ENCODE measurements around the gene ARHGAP15. TPM values are rescaled to one million over a fixed set of nuclear protein-coding genes. Genes with fewer than 3 reads are reported as not detected.

Gene ARHGAP15
- total and polyA plus RNA-seq, 5 donors from 2014 or later: 242 to 285 (median 260) TPM

DNA sequence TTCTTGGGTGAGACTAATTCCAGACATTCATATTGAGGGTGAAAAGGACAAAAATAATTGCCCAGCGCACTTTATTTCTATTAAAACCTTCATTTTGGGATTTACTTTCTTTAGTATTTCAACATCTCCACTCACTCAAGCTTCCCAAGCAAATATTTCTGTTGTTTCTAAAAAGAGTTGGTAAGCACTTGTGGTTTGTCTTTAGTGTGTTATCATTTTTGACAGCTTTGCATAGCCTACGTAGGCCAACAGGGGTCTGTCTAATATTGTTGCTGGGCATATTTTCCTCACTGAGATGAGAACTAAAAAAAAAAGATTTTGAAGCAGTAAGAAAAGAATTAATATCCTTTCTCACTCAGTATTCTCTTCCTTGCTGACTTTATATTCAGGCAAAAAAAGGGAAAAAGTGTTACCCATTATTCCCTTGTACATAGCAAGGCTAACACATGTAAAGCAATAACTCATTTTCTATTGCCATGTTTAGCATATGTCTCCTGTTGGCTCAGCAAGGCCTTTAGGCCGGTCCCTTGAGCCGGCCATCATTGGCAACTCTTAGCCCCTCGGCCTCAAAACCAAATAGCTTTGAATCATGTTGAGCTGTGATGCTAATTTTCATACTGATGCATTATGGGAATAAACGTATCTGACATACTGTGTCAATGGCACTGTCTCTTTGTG, 494.2 kb downstream of the ARHGAP15 start:
- no peak overlapping the region for H3K27ac Mint-ChIP-seq
- Histone ChIP-seq H3K27ac (ENCODE audit: insufficient read depth, low read length, poor library complexity, severe bottlenecking) (no peak overlapping the region), H3K9me3 (ENCODE audit: control insufficient read depth in 2 of 2, low read length in 2 of 2) (no peaks in the 10 kb centered on the region), H3K4me1 (ENCODE audit: control insufficient read depth, insufficient read depth, low read length, poor library complexity, severe bottlenecking) (no peaks in the 10 kb centered on the region), H3K4me3 (ENCODE audit: low read depth, low read length) (no peak overlapping the region), H3K27me3 (ENCODE audit: control insufficient read depth, insufficient read depth, low read length) (no peaks in the 10 kb centered on the region), H3K36me3 (ENCODE audit: control insufficient read depth, insufficient read depth, low read length) (peaks cover 61% of the 10 kb centered on the region)
- H3K27me3 Mint-ChIP-seq: no peaks in the 10 kb centered on the region
- no peak for ATAC-seq (ENCODE audit: low read depth in 2 of 2)
- H3K9me3 Mint-ChIP-seq: peaks cover 0 to 6% (median 0%) of the 10 kb centered on the region in 7 donors
- no peak for DNase-seq
- peaks cover 0 to 11% (median 6%) of the 10 kb centered on the region in 4 donors for H3K4me1 Mint-ChIP-seq
- peaks cover 58% of the 10 kb centered on the region for H3K36me3 Mint-ChIP-seq
- no peak overlapping the region for H3K4me3 Mint-ChIP-seq

GRCh38 chr2:143623909-143624260, 494.7 kb downstream of the ARHGAP15 start:
- Mint-ChIP-seq H3K27me3 (no peaks in the 10 kb centered on the region), H3K36me3 (peaks cover 62% of the 10 kb centered on the region), H3K4me1 (peaks cover 3 to 16% (median 9%) of the 10 kb centered on the region in 4 donors), H3K4me3 (no peak overlapping the region), H3K27ac (no peak overlapping the region), H3K9me3 (peaks cover 0 to 9% (median 0%) of the 10 kb centered on the region in 7 donors)
- H3K27me3 ChIP-seq (ENCODE audit: control insufficient read depth, insufficient read depth, low read length): no peaks in the 10 kb centered on the region
- DNase-seq: no peak
- no peak for ATAC-seq (ENCODE audit: low read depth in 2 of 2)
- H3K27ac ChIP-seq (ENCODE audit: insufficient read depth, low read length, poor library complexity, severe bottlenecking): no peak overlapping the region
- no peaks in the 10 kb centered on the region for H3K4me1 ChIP-seq (ENCODE audit: control insufficient read depth, insufficient read depth, low read length, poor library complexity, severe bottlenecking)
- H3K4me3 ChIP-seq (ENCODE audit: low read depth, low read length): no peak overlapping the region
- H3K9me3 ChIP-seq (ENCODE audit: control insufficient read depth in 2 of 2, low read length in 2 of 2): no peaks in the 10 kb centered on the region
- peaks cover 61% of the 10 kb centered on the region for H3K36me3 ChIP-seq (ENCODE audit: control insufficient read depth, insufficient read depth, low read length)

- H3K36me3 ChIP-seq (ENCODE audit: control insufficient read depth, insufficient read depth, low read length): peaks cover 58% of the 10 kb centered on the region
- no peaks in the 10 kb centered on the region for H3K27me3 Mint-ChIP-seq
- H3K36me3 Mint-ChIP-seq: peaks cover 80% of the 10 kb centered on the region
- H3K27ac ChIP-seq (ENCODE audit: insufficient read depth, low read length, poor library complexity, severe bottlenecking): no peak overlapping the region
- no peaks in the 10 kb centered on the region for H3K9me3 ChIP-seq (ENCODE audit: control insufficient read depth in 2 of 2, low read length in 2 of 2)
- no peak overlapping the region for H3K4me3 Mint-ChIP-seq
- no peak for ATAC-seq (ENCODE audit: low read depth in 2 of 2)
- no peak overlapping the region for H3K27ac Mint-ChIP-seq
- DNase-seq: no peak
- no peaks in the 10 kb centered on the region for H3K4me1 ChIP-seq (ENCODE audit: control insufficient read depth, insufficient read depth, low read length, poor library complexity, severe bottlenecking)
- H3K9me3 Mint-ChIP-seq: peaks cover 0 to 14% (median 3%) of the 10 kb centered on the region in 7 donors
- no peak overlapping the region for H3K4me3 ChIP-seq (ENCODE audit: low read depth, low read length)
- H3K4me1 Mint-ChIP-seq: peaks cover 8 to 21% (median 9%) of the 10 kb centered on the region in 4 donors
- no peaks in the 10 kb centered on the region for H3K27me3 ChIP-seq (ENCODE audit: control insufficient read depth, insufficient read depth, low read length)
Measured at GRCh38 chr2:143629340-143629739, 500.1 kb downstream of the ARHGAP15 start.

GRCh38 chr2:143632751-143633374, 503.6 kb downstream of the ARHGAP15 start:
- H3K4me3 Mint-ChIP-seq: no peak overlapping the region
- H3K27me3 ChIP-seq (ENCODE audit: control insufficient read depth, insufficient read depth, low read length): no peaks in the 10 kb centered on the region
- peaks cover 0 to 4% of the 10 kb centered on the region in 2 experiments for H3K9me3 ChIP-seq (ENCODE audit: control insufficient read depth in 2 of 2, low read length in 2 of 2)
- no peak overlapping the region for H3K27ac Mint-ChIP-seq
- ATAC-seq (ENCODE audit: low read depth in 2 of 2): no peak
- DNase-seq: no peak
- peaks cover 0 to 14% (median 6%) of the 10 kb centered on the region in 7 donors for H3K9me3 Mint-ChIP-seq
- no peak overlapping the region for H3K27ac ChIP-seq (ENCODE audit: insufficient read depth, low read length, poor library complexity, severe bottlenecking)
- peaks cover 7 to 12% (median 9%) of the 10 kb centered on the region in 4 donors for H3K4me1 Mint-ChIP-seq
- peaks cover 54% of the 10 kb centered on the region for H3K36me3 ChIP-seq (ENCODE audit: control insufficient read depth, insufficient read depth, low read length)
- H3K36me3 Mint-ChIP-seq: peaks cover 77% of the 10 kb centered on the region
- no peaks in the 10 kb centered on the region for H3K27me3 Mint-ChIP-seq
- no peak overlapping the region for H3K4me3 ChIP-seq (ENCODE audit: low read depth, low read length)
- H3K4me1 ChIP-seq (ENCODE audit: control insufficient read depth, insufficient read depth, low read length, poor library complexity, severe bottlenecking): no peaks in the 10 kb centered on the region

- Histone ChIP-seq H3K27ac (ENCODE audit: insufficient read depth, low read length, poor library complexity, severe bottlenecking) (no peak overlapping the region), H3K27me3 (ENCODE audit: control insufficient read depth, insufficient read depth, low read length) (no peaks in the 10 kb centered on the region), H3K9me3 (ENCODE audit: control insufficient read depth in 2 of 2, low read length in 2 of 2) (peaks cover 0 to 4% of the 10 kb centered on the region in 2 experiments), H3K4me1 (ENCODE audit: control insufficient read depth, insufficient read depth, low read length, poor library complexity, severe bottlenecking) (no peaks in the 10 kb centered on the region), H3K36me3 (ENCODE audit: control insufficient read depth, insufficient read depth, low read length) (peaks cover 48% of the 10 kb centered on the region), H3K4me3 (ENCODE audit: low read depth, low read length) (no peak overlapping the region)
- DNase-seq (no peak), ATAC-seq (ENCODE audit: low read depth in 2 of 2) (no peak)
- H3K36me3 Mint-ChIP-seq: peaks cover 72% of the 10 kb centered on the region
- H3K4me3 Mint-ChIP-seq: no peak overlapping the region
- H3K27me3 Mint-ChIP-seq: no peaks in the 10 kb centered on the region
- H3K9me3 Mint-ChIP-seq: peaks cover 0 to 14% (median 6%) of the 10 kb centered on the region in 7 donors
- peaks cover 5 to 10% (median 7%) of the 10 kb centered on the region in 4 donors for H3K4me1 Mint-ChIP-seq
- no peak overlapping the region for H3K27ac Mint-ChIP-seq
Measured at GRCh38 chr2:143633419-143633818, 504.2 kb downstream of the ARHGAP15 start.

DNA sequence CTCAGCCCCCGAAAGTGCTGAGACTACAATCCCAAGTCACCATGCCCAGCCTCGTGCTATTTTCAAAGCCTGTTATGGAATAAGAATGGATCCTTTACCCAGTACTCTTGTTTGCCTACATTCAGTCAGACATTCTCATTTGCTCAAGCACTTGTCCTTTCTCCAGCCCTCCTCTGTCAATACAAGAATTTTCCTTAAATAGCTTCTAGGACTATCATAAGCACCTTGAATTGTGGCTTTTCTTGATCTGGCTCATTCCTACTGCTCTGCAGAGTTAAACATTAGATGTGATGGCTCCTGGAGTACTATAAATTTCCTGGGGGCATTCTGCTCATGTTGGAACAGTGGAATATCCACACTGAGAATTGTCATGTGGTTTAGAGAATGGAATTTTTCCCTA, 506.1 kb downstream of the ARHGAP15 start:
- no peak for ATAC-seq (ENCODE audit: low read depth in 2 of 2)
- Histone ChIP-seq H3K4me3 (ENCODE audit: low read depth, low read length) (no peak overlapping the region), H3K27me3 (ENCODE audit: control insufficient read depth, insufficient read depth, low read length) (no peaks in the 10 kb centered on the region), H3K4me1 (ENCODE audit: control insufficient read depth, insufficient read depth, low read length, poor library complexity, severe bottlenecking) (no peaks in the 10 kb centered on the region), H3K27ac (ENCODE audit: insufficient read depth, low read length, poor library complexity, severe bottlenecking) (no peak overlapping the region), H3K9me3 (ENCODE audit: control insufficient read depth in 2 of 2, low read length in 2 of 2) (peaks cover 0 to 4% of the 10 kb centered on the region in 2 experiments), H3K36me3 (ENCODE audit: control insufficient read depth, insufficient read depth, low read length) (peaks cover 52% of the 10 kb centered on the region)
- H3K27me3 Mint-ChIP-seq: no peaks in the 10 kb centered on the region
- peaks cover 70% of the 10 kb centered on the region for H3K36me3 Mint-ChIP-seq
- H3K9me3 Mint-ChIP-seq: peaks cover 0 to 14% (median 6%) of the 10 kb centered on the region in 7 donors
- no peak overlapping the region for H3K4me3 Mint-ChIP-seq
- no peak overlapping the region for H3K27ac Mint-ChIP-seq
- peaks cover 2 to 13% (median 5%) of the 10 kb centered on the region in 4 donors for H3K4me1 Mint-ChIP-seq
- no peak for DNase-seq

- DNase-seq (no peak), ATAC-seq (ENCODE audit: low read depth in 2 of 2) (no peak)
- Histone ChIP-seq H3K9me3 (ENCODE audit: control insufficient read depth in 2 of 2, low read length in 2 of 2) (peaks cover 0 to 4% of the 10 kb centered on the region in 2 experiments), H3K27me3 (ENCODE audit: control insufficient read depth, insufficient read depth, low read length) (no peaks in the 10 kb centered on the region), H3K36me3 (ENCODE audit: control insufficient read depth, insufficient read depth, low read length) (peaks cover 55% of the 10 kb centered on the region), H3K27ac (ENCODE audit: insufficient read depth, low read length, poor library complexity, severe bottlenecking) (no peak overlapping the region), H3K4me3 (ENCODE audit: low read depth, low read length) (no peak overlapping the region), H3K4me1 (ENCODE audit: control insufficient read depth, insufficient read depth, low read length, poor library complexity, severe bottlenecking) (no peaks in the 10 kb centered on the region)
- Mint-ChIP-seq H3K27me3 (no peaks in the 10 kb centered on the region), H3K4me3 (no peak overlapping the region), H3K27ac (no peak overlapping the region), H3K36me3 (peaks cover 70% of the 10 kb centered on the region), H3K4me1 (peaks cover 2 to 13% (median 5%) of the 10 kb centered on the region in 4 donors), H3K9me3 (peaks cover 0 to 14% (median 6%) of the 10 kb centered on the region in 7 donors)
Measured at GRCh38 chr2:143635936-143636335, 506.7 kb downstream of the ARHGAP15 start.

Measured in CD4-positive, CD25-positive, alpha-beta regulatory T cell (primary cell).